Prostate gland (tissue), 2 donors: ENCODE data around the gene TRIM54.

ENCODE experiments used
- POLR2A ChIP-seq: fragments of 450-650 bp; IDR thresholded peaks from one replicate; pipeline ENCODE4 v1.6.1; 2016; ENCODE audit warnings: antibody characterized with exemption, mild to moderate bottlenecking
- POLR2AphosphoS5 ChIP-seq: sonication (generic); formaldehyde crosslinking; IDR thresholded peaks from one replicate; pipeline ENCODE4 v1.6.1; 2017; ENCODE audit warnings: antibody characterized with exemption
- TF ChIP-seq, protein P1 (sequence below), 4 experiments: fragments of 200-600 bp in 2 of 4; fragments of 450-650 bp in 2 of 4; sonication (generic) in 2 of 4; IDR thresholded peaks; 1 replicate in 3 of 4; 2 replicates in 1 of 4; pipeline ENCODE4 v1.5.1; 2016 to 2019; ENCODE audit warnings: antibody characterized with exemption in 4 of 4, mild to moderate bottlenecking in 2 of 4, moderate library complexity in 2 of 4

DNA sequence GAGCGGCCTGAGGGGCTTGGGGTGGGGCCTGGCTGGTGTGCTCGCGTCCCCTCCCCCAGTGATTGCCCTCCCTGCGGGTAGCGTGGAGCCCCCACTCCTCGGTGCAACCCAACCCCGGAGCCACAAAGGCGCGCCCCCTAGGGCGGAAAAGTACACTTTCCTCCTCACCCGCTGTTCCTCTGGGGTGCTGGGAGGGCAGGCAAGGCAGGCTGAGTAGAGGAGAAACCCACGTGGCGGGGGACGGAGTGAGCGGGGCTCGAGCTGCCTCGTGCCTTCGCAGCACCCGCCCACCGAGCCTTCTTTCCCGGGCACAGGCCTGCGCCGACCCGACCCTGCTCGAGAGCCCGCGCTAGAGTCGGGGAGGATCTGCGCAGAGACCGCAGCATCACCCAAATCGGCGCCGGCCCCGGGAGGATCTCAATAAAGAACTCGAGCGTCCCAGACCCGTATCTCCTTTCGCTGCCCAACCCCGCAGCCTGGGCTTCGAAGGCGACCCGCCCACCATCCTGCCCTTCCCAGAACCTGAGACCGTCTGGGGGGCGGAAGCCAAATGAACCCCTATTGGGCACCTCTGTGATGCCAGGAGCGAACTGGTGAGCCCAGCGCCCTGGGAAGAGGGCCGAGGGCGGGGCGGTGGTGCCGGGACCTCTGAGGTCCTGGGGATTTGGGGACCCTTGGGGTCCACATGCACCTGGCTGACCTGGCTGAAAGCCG is 24.5 kb downstream of the TRIM54 start:
- TF ChIP-seq, protein P1, sequence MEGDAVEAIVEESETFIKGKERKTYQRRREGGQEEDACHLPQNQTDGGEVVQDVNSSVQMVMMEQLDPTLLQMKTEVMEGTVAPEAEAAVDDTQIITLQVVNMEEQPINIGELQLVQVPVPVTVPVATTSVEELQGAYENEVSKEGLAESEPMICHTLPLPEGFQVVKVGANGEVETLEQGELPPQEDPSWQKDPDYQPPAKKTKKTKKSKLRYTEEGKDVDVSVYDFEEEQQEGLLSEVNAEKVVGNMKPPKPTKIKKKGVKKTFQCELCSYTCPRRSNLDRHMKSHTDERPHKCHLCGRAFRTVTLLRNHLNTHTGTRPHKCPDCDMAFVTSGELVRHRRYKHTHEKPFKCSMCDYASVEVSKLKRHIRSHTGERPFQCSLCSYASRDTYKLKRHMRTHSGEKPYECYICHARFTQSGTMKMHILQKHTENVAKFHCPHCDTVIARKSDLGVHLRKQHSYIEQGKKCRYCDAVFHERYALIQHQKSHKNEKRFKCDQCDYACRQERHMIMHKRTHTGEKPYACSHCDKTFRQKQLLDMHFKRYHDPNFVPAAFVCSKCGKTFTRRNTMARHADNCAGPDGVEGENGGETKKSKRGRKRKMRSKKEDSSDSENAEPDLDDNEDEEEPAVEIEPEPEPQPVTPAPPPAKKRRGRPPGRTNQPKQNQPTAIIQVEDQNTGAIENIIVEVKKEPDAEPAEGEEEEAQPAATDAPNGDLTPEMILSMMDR (IDR thresholded peaks at IDR 0.05): no peak
- TF ChIP-seq POLR2A (no peak), POLR2AphosphoS5 (no peak)
